Stomach (tissue), 4 donors: Measurements from ENCODE around the gene DCLK1.

Source experiments
- EP300 ChIP-seq: sonication (generic); formaldehyde crosslinking; IDR thresholded peaks from one replicate; pipeline ENCODE4 v1.6.1; 2017; ENCODE audit warnings: antibody characterized with exemption
- POLR2A ChIP-seq, 4 donors: fragments of 450-650 bp; IDR thresholded peaks; one replicate each; pipeline ENCODE4 v1.6.1; 2016; ENCODE audit warnings: antibody characterized with exemption in 4 of 4, control low read depth in 2 of 4, mild to moderate bottlenecking in 1 of 4, moderate library complexity in 1 of 4
- POLR2AphosphoS5 ChIP-seq, 3 donors: sonication (generic); formaldehyde crosslinking; IDR thresholded peaks; one replicate each; pipeline ENCODE4 v1.6.1; 2016; ENCODE audit warnings: antibody characterized with exemption in 3 of 3
- TF ChIP-seq, protein P1 (sequence below), 7 experiments: fragments of 450-650 bp in 4 of 7; fragments of 200-600 bp in 3 of 7; sonication (generic) in 3 of 7; IDR thresholded peaks; one replicate each; pipeline ENCODE4 v1.5.1; 2016 to 2019; ENCODE audit warnings: antibody characterized with exemption in 7 of 7, control low read depth in 2 of 7, mild to moderate bottlenecking in 1 of 7

GRCh38 chr13:36158611-36159010 lies 27.4 kb upstream of the DCLK1 start:
- TF ChIP-seq EP300 (no peak), POLR2AphosphoS5 (IDR thresholded peaks at IDR 0.05) (no peak), POLR2A (IDR thresholded peaks at IDR 0.05) (no peak)
- TF ChIP-seq, protein P1, sequence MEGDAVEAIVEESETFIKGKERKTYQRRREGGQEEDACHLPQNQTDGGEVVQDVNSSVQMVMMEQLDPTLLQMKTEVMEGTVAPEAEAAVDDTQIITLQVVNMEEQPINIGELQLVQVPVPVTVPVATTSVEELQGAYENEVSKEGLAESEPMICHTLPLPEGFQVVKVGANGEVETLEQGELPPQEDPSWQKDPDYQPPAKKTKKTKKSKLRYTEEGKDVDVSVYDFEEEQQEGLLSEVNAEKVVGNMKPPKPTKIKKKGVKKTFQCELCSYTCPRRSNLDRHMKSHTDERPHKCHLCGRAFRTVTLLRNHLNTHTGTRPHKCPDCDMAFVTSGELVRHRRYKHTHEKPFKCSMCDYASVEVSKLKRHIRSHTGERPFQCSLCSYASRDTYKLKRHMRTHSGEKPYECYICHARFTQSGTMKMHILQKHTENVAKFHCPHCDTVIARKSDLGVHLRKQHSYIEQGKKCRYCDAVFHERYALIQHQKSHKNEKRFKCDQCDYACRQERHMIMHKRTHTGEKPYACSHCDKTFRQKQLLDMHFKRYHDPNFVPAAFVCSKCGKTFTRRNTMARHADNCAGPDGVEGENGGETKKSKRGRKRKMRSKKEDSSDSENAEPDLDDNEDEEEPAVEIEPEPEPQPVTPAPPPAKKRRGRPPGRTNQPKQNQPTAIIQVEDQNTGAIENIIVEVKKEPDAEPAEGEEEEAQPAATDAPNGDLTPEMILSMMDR (IDR thresholded peaks at IDR 0.05) = no peak
